Endodermal cell (in vitro differentiated cells): Measurements from ENCODE around the gene ATOH8. TPM values are rescaled to one million over a fixed set of nuclear protein-coding genes. Genes with fewer than 3 reads are reported as not detected.

Source experiments
- DNase-seq: peaks from one replicate; pipeline ENCODE4 v3.0.0-alpha.2; 2017
- H3K27ac ChIP-seq: 2 replicates; pipeline ENCODE4 v1.5.1; 2013; ENCODE audit warnings: mild to moderate bottlenecking, low read depth, low read length, moderate library complexity
- H3K27me3 ChIP-seq: 2 replicates; pipeline ENCODE4 v1.6.1; 2013; ENCODE audit warnings: mild to moderate bottlenecking, low read length, moderate library complexity; ENCODE audit not compliant: insufficient read depth, control insufficient read depth, poor library complexity, severe bottlenecking
- H3K36me3 ChIP-seq: 2 replicates; pipeline ENCODE4 v1.7.0; 2013; ENCODE audit warnings: mild to moderate bottlenecking, low read length, moderate library complexity; ENCODE audit not compliant: control insufficient read depth, insufficient read depth
- H3K4me1 ChIP-seq: one replicate; pipeline ENCODE4 v1.7.0; 2013; ENCODE audit warnings: low read length; ENCODE audit not compliant: control insufficient read depth, insufficient read depth
- H3K4me3 ChIP-seq: 2 replicates; pipeline ENCODE4 v1.5.1; 2013; ENCODE audit warnings: mild to moderate bottlenecking, low read length, moderate library complexity
- H3K9ac ChIP-seq: 2 replicates; pipeline ENCODE4 v1.6.1; 2013; ENCODE audit warnings: mild to moderate bottlenecking, low read length, moderate library complexity; ENCODE audit not compliant: poor library complexity, severe bottlenecking; ENCODE audit errors: extremely low read depth
- H3K9me3 ChIP-seq: 2 replicates; pipeline ENCODE4 v1.6.1; 2013; ENCODE audit warnings: mild to moderate bottlenecking, low read length, moderate library complexity; ENCODE audit not compliant: control insufficient read depth
- H3K27ac Mint-ChIP-seq: 2 replicates; pipeline ENCODE4 v1.8.0; 2020; ENCODE audit warnings: mixed read lengths
- H3K27me3 Mint-ChIP-seq: 2 replicates; pipeline ENCODE4 v1.8.0; 2021; ENCODE audit warnings: mild to moderate bottlenecking, mixed read lengths; ENCODE audit not compliant: insufficient read depth
- H3K36me3 Mint-ChIP-seq: 2 replicates; pipeline ENCODE4 v1.8.0; 2020; ENCODE audit warnings: low read depth, mixed read lengths
- H3K4me1 Mint-ChIP-seq: 2 replicates; pipeline ENCODE4 v1.8.0; 2020; ENCODE audit warnings: mixed read lengths
- H3K4me3 Mint-ChIP-seq: 2 replicates; pipeline ENCODE4 v1.8.0; 2020; ENCODE audit warnings: mild to moderate bottlenecking, moderate library complexity, mixed read lengths
- H3K9me3 Mint-ChIP-seq: 2 replicates; pipeline ENCODE4 v1.8.0; 2020; ENCODE audit warnings: mild to moderate bottlenecking, mixed read lengths
- WGBS, 2 experiments: methylation state at CpG; one replicate each; pipeline versions ENCODE4 v1.1.5 to v1.1.7; 2013; ENCODE audit warnings: missing lambda C conversion rate in 2 of 2, mixed read lengths in 1 of 2; ENCODE audit not compliant: insufficient coverage in 1 of 2, insufficient read length in 1 of 2; 5-methylcytosine and 5-hydroxymethylcytosine counted together
- total RNA-seq, 2 donors: library from RNA; stranded (reverse); fragmentation: NEBNext Ultra II Directional in 1 of 2; extraction: Animal tissue kit (Norgen Biotek cat#: 25700) in 1 of 2; gene quantifications; 2 replicates in 1 of 2; 3 replicates in 1 of 2; pipeline ENCODE4 v1.2.1, GENCODE V29; 2021
- TF ChIP-seq, protein P1 (sequence below): fragments of 200-600 bp; sonication (generic); conservative IDR thresholded peaks from 2 replicates; pipeline ENCODE4 v1.5.0; 2021; ENCODE audit warnings: antibody characterized with exemption, mild to moderate bottlenecking

Gene ATOH8
- total RNA-seq, 2 donors from 2014 or later, result 1.3 to 1.6 TPM

- Mint-ChIP-seq H3K4me1 (peaks cover 7% of the 10 kb centered on the region), H3K4me3 (no peak overlapping the region), H3K36me3 (no peaks in the 10 kb centered on the region), H3K27me3 (peaks cover 25% of the 10 kb centered on the region), H3K9me3 (no peaks in the 10 kb centered on the region), H3K27ac (no peak overlapping the region)
- TF ChIP-seq, protein P1, sequence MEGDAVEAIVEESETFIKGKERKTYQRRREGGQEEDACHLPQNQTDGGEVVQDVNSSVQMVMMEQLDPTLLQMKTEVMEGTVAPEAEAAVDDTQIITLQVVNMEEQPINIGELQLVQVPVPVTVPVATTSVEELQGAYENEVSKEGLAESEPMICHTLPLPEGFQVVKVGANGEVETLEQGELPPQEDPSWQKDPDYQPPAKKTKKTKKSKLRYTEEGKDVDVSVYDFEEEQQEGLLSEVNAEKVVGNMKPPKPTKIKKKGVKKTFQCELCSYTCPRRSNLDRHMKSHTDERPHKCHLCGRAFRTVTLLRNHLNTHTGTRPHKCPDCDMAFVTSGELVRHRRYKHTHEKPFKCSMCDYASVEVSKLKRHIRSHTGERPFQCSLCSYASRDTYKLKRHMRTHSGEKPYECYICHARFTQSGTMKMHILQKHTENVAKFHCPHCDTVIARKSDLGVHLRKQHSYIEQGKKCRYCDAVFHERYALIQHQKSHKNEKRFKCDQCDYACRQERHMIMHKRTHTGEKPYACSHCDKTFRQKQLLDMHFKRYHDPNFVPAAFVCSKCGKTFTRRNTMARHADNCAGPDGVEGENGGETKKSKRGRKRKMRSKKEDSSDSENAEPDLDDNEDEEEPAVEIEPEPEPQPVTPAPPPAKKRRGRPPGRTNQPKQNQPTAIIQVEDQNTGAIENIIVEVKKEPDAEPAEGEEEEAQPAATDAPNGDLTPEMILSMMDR, result no peak
- H3K36me3 ChIP-seq, result no peaks in the 10 kb centered on the region
- peaks cover 20% of the 10 kb centered on the region for H3K27me3 ChIP-seq
- H3K4me3 ChIP-seq, result no peak overlapping the region
- no peaks in the 10 kb centered on the region for H3K4me1 ChIP-seq
- no peaks in the 10 kb centered on the region for H3K9me3 ChIP-seq
- no peak overlapping the region for H3K9ac ChIP-seq
- WGBS, 2 experiments, result 92 to 97% methylated on average over 5 to 10 of the region's 10 CpGs
- no peak overlapping the region for H3K27ac ChIP-seq
- DNase-seq, result no peak
These were observed 23.8 kb upstream of the ATOH8 start for GRCh38 chr2:85729825-85730510.

GRCh38 chr2:85730686-85731230 lies 23.0 kb upstream of the ATOH8 start:
- peaks cover 7% of the 10 kb centered on the region for H3K4me1 ChIP-seq
- H3K36me3 ChIP-seq, result no peaks in the 10 kb centered on the region
- no peak for DNase-seq
- no peak overlapping the region for H3K27ac ChIP-seq
- no peaks in the 10 kb centered on the region for H3K9me3 ChIP-seq
- H3K9me3 Mint-ChIP-seq, result no peaks in the 10 kb centered on the region
- H3K27me3 ChIP-seq, result peaks cover 12% of the 10 kb centered on the region
- 90 to 95% methylated on average over 5 to 10 of the region's 10 CpGs for WGBS, 2 experiments
- TF ChIP-seq, protein P1, result no peak
- H3K27me3 Mint-ChIP-seq, result peaks cover 18% of the 10 kb centered on the region
- H3K4me1 Mint-ChIP-seq, result peaks cover 10% of the 10 kb centered on the region
- no peaks in the 10 kb centered on the region for H3K36me3 Mint-ChIP-seq
- H3K27ac Mint-ChIP-seq, result no peak overlapping the region
- H3K4me3 Mint-ChIP-seq, result no peak overlapping the region
- H3K4me3 ChIP-seq, result no peak overlapping the region
- no peak overlapping the region for H3K9ac ChIP-seq

DNA sequence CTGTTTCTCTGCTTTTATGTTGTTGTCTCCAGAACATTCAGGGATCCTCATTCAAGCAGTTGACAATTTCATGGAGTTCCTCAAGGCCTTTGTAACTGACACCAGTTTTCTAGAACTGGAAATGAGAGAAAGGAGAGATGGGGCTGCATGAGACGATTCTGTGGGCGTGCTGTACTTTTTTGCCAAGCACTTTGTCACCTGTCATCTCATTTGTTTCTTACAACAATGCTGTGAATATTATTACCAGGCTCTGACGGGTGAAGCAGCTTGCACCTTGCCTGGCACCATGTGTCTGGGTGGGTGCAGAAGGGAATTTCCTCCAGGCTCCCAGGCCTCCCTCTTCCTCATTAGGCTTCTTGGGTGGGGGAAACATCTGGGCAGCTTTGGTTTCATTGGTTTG lies 22.2 kb upstream of the ATOH8 start:
- Mint-ChIP-seq H3K36me3 (no peaks in the 10 kb centered on the region), H3K4me3 (no peak overlapping the region), H3K9me3 (peaks cover 2% of the 10 kb centered on the region), H3K27ac (no peak overlapping the region), H3K4me1 (peaks cover 11% of the 10 kb centered on the region), H3K27me3 (peaks cover 18% of the 10 kb centered on the region)
- Histone ChIP-seq H3K27me3 (peaks cover 9% of the 10 kb centered on the region), H3K9ac (no peak overlapping the region), H3K36me3 (no peaks in the 10 kb centered on the region), H3K27ac (no peak overlapping the region), H3K4me3 (no peak overlapping the region), H3K9me3 (peaks cover 2% of the 10 kb centered on the region), H3K4me1 (peaks cover 9% of the 10 kb centered on the region)
- WGBS, 2 experiments, result 87% methylated on average over 3 of the region's 3 CpGs; no CpG with 5 or more reads in 1 of the 2 experiments
- TF ChIP-seq, protein P1, result no peak
- no peak for DNase-seq
